ENCODE results near the gene SNAPC4.

SNAPC4 gene

DNA sequence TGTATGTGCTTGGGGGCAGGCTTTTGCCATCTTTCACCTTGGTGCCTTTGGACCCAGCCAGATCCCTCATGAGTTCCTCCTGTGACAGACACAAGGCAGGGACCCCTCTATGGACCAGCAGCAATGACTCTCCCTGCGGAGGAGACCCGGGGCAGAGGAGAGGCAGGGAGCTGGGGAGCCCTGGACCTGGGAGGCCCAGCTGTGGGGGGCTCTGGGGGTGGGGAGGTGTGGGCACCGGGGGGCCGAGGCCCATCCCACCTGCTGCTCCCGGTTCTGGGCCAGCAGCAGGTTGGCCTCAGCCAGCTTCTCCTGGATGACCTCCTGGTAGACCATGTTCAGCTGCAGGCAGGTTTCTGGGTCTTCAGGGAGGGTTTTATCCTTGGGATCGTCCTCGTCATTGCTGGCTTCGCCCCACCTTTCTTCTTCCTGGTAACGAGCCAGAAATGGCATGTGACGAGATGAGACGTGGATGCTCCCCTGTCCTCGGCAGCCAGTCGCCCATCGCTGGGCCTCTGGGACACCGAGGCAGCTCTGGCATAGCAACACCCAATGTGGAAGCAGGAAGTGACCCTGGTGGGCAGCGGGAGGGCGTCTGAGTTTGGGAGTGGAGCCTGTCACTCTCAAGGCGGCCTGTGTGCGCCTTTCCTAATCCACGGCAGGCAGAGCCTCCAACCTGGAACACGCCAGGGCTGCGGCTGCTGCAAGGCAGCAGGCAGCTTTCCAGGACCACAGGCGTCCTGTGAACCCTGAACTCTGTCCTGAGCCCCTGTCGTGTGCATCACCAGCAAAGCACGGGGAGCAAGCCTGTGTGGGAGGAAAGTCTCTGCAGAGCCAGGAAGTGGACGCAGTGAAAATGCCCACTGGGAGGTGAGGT lies 4.4 kb downstream of the SNAPC4 start:
- no peak for DNase-seq (ENCODE audit: low spot score)
- H3K27me3 ChIP-seq (ENCODE audit: insufficient read depth, poor library complexity, severe bottlenecking) = no peaks in the 10 kb centered on the region
- no peak overlapping the region for H3K4me3 ChIP-seq (ENCODE audit: severe bottlenecking)
- H3K9me3 ChIP-seq (ENCODE audit: severe bottlenecking) = no peaks in the 10 kb centered on the region
- H3K27ac ChIP-seq (ENCODE audit: poor library complexity, severe bottlenecking) = no peak overlapping the region
- TF ChIP-seq, protein P1, sequence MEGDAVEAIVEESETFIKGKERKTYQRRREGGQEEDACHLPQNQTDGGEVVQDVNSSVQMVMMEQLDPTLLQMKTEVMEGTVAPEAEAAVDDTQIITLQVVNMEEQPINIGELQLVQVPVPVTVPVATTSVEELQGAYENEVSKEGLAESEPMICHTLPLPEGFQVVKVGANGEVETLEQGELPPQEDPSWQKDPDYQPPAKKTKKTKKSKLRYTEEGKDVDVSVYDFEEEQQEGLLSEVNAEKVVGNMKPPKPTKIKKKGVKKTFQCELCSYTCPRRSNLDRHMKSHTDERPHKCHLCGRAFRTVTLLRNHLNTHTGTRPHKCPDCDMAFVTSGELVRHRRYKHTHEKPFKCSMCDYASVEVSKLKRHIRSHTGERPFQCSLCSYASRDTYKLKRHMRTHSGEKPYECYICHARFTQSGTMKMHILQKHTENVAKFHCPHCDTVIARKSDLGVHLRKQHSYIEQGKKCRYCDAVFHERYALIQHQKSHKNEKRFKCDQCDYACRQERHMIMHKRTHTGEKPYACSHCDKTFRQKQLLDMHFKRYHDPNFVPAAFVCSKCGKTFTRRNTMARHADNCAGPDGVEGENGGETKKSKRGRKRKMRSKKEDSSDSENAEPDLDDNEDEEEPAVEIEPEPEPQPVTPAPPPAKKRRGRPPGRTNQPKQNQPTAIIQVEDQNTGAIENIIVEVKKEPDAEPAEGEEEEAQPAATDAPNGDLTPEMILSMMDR (IDR thresholded peaks at IDR 0.05; ENCODE audit: poor library complexity, severe bottlenecking) = no peak
- no peaks in the 10 kb centered on the region for H3K4me1 ChIP-seq (ENCODE audit: insufficient read depth, poor library complexity, severe bottlenecking)
- peaks cover 75% of the 10 kb centered on the region for H3K36me3 ChIP-seq (ENCODE audit: low read depth)
- no peak for ATAC-seq (ENCODE audit: low read depth)

DNA sequence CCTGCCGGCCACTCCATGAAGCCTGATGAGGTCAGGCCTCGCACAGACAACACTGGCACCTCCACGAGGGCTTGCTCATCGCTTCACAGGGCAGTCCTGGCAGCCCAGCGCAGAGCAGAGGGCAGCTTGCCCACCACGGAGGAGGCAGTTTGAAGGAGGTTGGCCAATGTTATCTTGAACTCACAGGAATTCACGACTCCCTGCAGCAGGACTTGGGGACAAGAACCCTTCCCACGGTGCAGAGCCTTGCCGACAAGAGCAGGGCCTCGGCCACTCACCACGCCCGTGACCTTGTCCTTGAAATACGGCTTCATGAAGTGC lies 5.0 kb downstream of the SNAPC4 start:
- Histone ChIP-seq H3K4me3 (ENCODE audit: severe bottlenecking) (no peak overlapping the region), H3K27ac (ENCODE audit: poor library complexity, severe bottlenecking) (no peak overlapping the region), H3K4me1 (ENCODE audit: insufficient read depth, poor library complexity, severe bottlenecking) (no peaks in the 10 kb centered on the region), H3K9me3 (ENCODE audit: severe bottlenecking) (no peaks in the 10 kb centered on the region), H3K27me3 (ENCODE audit: insufficient read depth, poor library complexity, severe bottlenecking) (no peaks in the 10 kb centered on the region), H3K36me3 (ENCODE audit: low read depth) (peaks cover 78% of the 10 kb centered on the region)
- TF ChIP-seq, protein P1 (IDR thresholded peaks at IDR 0.05; ENCODE audit: poor library complexity, severe bottlenecking) = no peak
- ATAC-seq (ENCODE audit: low read depth) = no peak
- no peak for DNase-seq (ENCODE audit: low spot score)

DNA sequence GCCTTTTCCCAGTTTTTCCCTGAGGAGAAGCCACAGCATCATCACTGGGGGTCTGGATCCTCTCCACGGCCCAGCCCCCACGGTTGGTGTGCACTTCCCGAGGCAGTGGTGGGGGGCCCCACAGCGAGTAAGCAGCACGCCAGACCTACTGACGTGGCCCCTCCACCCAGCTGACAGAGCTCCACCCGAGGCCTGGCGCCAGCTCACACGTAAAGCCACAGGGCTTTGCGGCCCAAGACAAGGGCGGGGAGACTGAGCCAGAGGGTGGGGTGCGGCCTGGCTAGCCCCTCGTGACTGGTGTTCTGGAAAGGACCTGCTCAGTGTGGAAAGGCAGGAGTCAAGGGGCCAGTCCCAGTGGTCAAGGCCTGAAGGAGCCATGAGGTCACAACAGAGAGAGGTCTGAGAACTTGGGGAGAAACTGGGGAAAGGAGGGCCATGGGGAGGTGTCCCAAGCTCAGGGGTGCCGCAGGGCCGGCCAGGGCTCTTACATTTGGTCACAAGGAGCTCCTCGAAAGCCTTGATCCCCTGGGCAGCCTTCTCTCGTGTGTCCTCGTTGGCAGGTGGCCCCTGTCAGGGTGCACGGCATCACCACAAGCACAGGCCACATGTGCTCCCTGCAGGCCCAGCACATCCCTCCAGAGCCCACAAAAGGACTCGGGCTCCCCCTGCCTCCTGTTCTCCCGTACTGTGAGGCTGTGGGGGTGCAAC lies 5.5 kb downstream of the SNAPC4 start:
- no peaks in the 10 kb centered on the region for H3K27me3 ChIP-seq (ENCODE audit: insufficient read depth, poor library complexity, severe bottlenecking)
- ATAC-seq (ENCODE audit: low read depth) (no peak), DNase-seq (ENCODE audit: low spot score) (no peak)
- H3K27ac ChIP-seq (ENCODE audit: poor library complexity, severe bottlenecking) = no peak overlapping the region
- H3K4me1 ChIP-seq (ENCODE audit: insufficient read depth, poor library complexity, severe bottlenecking) = no peaks in the 10 kb centered on the region
- H3K9me3 ChIP-seq (ENCODE audit: severe bottlenecking) = no peaks in the 10 kb centered on the region
- peaks cover 83% of the 10 kb centered on the region for H3K36me3 ChIP-seq (ENCODE audit: low read depth)
- no peak overlapping the region for H3K4me3 ChIP-seq (ENCODE audit: severe bottlenecking)
- TF ChIP-seq, protein P1 (IDR thresholded peaks at IDR 0.05; ENCODE audit: poor library complexity, severe bottlenecking) = no peak

GRCh38 chr9:136393531-136393930 lies 6.4 kb downstream of the SNAPC4 start:
- H3K4me1 ChIP-seq (ENCODE audit: insufficient read depth, poor library complexity, severe bottlenecking) = no peaks in the 10 kb centered on the region
- H3K27me3 ChIP-seq (ENCODE audit: insufficient read depth, poor library complexity, severe bottlenecking) = no peaks in the 10 kb centered on the region
- TF ChIP-seq, protein P1 (IDR thresholded peaks at IDR 0.05; ENCODE audit: poor library complexity, severe bottlenecking) = no peak
- DNase-seq (ENCODE audit: low spot score) (no peak), ATAC-seq (ENCODE audit: low read depth) (no peak)
- H3K4me3 ChIP-seq (ENCODE audit: severe bottlenecking) = no peak overlapping the region
- H3K27ac ChIP-seq (ENCODE audit: poor library complexity, severe bottlenecking) = no peak overlapping the region
- no peaks in the 10 kb centered on the region for H3K9me3 ChIP-seq (ENCODE audit: severe bottlenecking)
- H3K36me3 ChIP-seq (ENCODE audit: low read depth) = peaks cover 88% of the 10 kb centered on the region

Measured in RWPE2 (cell line).